ENCODE measurements around the gene ISOC1.
A peak's percentile ranks its signal among the peaks of the same experiment; 100 is the strongest.

Gene ISOC1

GRCh38 chr5:129078247-129078646 lies 16.3 kb upstream of the ISOC1 start:
- peaks cover 2% of the 10 kb centered on the region for H3K27me3 Mint-ChIP-seq
- H3K36me3 Mint-ChIP-seq = no peaks in the 10 kb centered on the region
- no peak overlapping the region for H3K4me3 Mint-ChIP-seq
- no peaks in the 10 kb centered on the region for H3K4me1 Mint-ChIP-seq
- H3K9me3 Mint-ChIP-seq = no peaks in the 10 kb centered on the region
- H3K27ac Mint-ChIP-seq = no peak overlapping the region

- Mint-ChIP-seq H3K27me3 (peaks cover 2% of the 10 kb centered on the region), H3K4me1 (no peaks in the 10 kb centered on the region), H3K4me3 (no peak overlapping the region), H3K9me3 (no peaks in the 10 kb centered on the region), H3K36me3 (no peaks in the 10 kb centered on the region), H3K27ac (no peak overlapping the region)
These were observed 15.9 kb upstream of the ISOC1 start for GRCh38 chr5:129078660-129079059.

GRCh38 chr5:129079496-129079895 lies 15.1 kb upstream of the ISOC1 start:
- Mint-ChIP-seq H3K36me3 (no peaks in the 10 kb centered on the region), H3K27ac (no peak overlapping the region), H3K4me3 (no peak overlapping the region), H3K9me3 (no peaks in the 10 kb centered on the region), H3K27me3 (peaks cover 2% of the 10 kb centered on the region), H3K4me1 (no peaks in the 10 kb centered on the region)

GRCh38 chr5:129080766-129081165 lies 13.8 kb upstream of the ISOC1 start:
- no peak overlapping the region for H3K27ac Mint-ChIP-seq
- H3K4me1 Mint-ChIP-seq = no peaks in the 10 kb centered on the region
- H3K4me3 Mint-ChIP-seq = no peak overlapping the region
- H3K9me3 Mint-ChIP-seq = no peaks in the 10 kb centered on the region
- no peaks in the 10 kb centered on the region for H3K36me3 Mint-ChIP-seq
- H3K27me3 Mint-ChIP-seq = peaks cover 4% of the 10 kb centered on the region

- Mint-ChIP-seq H3K36me3 (no peaks in the 10 kb centered on the region), H3K4me3 (no peak overlapping the region), H3K4me1 (no peaks in the 10 kb centered on the region), H3K27me3 (peaks cover 6% of the 10 kb centered on the region), H3K9me3 (no peaks in the 10 kb centered on the region), H3K27ac (no peak overlapping the region)
These were observed 12.1 kb upstream of the ISOC1 start for GRCh38 chr5:129082225-129083136.

- no peak overlapping the region for H3K27ac Mint-ChIP-seq
- H3K36me3 Mint-ChIP-seq = no peaks in the 10 kb centered on the region
- peak overlapping the region; percentile 88 for H3K4me3 Mint-ChIP-seq
- peaks cover 2% of the 10 kb centered on the region for H3K27me3 Mint-ChIP-seq
- no peaks in the 10 kb centered on the region for H3K9me3 Mint-ChIP-seq
- H3K4me1 Mint-ChIP-seq = peaks cover 37% of the 10 kb centered on the region
These were observed 663 bp downstream of the ISOC1 start for GRCh38 chr5:129094924-129095899.

- Mint-ChIP-seq H3K27ac (no peak overlapping the region), H3K36me3 (no peaks in the 10 kb centered on the region), H3K27me3 (peaks cover 2% of the 10 kb centered on the region), H3K9me3 (no peaks in the 10 kb centered on the region), H3K4me1 (peaks cover 40% of the 10 kb centered on the region), H3K4me3 (peak overlapping the region; percentile 23)
These were observed 1.9 kb downstream of the ISOC1 start for GRCh38 chr5:129096382-129096991.

GRCh38 chr5:129097498-129098296 lies 3.1 kb downstream of the ISOC1 start:
- H3K27me3 Mint-ChIP-seq = no peaks in the 10 kb centered on the region
- no peaks in the 10 kb centered on the region for H3K36me3 Mint-ChIP-seq
- H3K27ac Mint-ChIP-seq = no peak overlapping the region
- H3K4me1 Mint-ChIP-seq = peaks cover 52% of the 10 kb centered on the region
- H3K9me3 Mint-ChIP-seq = no peaks in the 10 kb centered on the region
- H3K4me3 Mint-ChIP-seq = no peak overlapping the region

- H3K27me3 Mint-ChIP-seq = no peaks in the 10 kb centered on the region
- H3K27ac Mint-ChIP-seq = no peak overlapping the region
- no peaks in the 10 kb centered on the region for H3K9me3 Mint-ChIP-seq
- peaks cover 53% of the 10 kb centered on the region for H3K4me1 Mint-ChIP-seq
- H3K4me3 Mint-ChIP-seq = no peak overlapping the region
- H3K36me3 Mint-ChIP-seq = no peaks in the 10 kb centered on the region
These were observed 4.1 kb downstream of the ISOC1 start for GRCh38 chr5:129098488-129099183.

GRCh38 chr5:129099184-129099569 lies 4.6 kb downstream of the ISOC1 start:
- Mint-ChIP-seq H3K36me3 (no peaks in the 10 kb centered on the region), H3K9me3 (no peaks in the 10 kb centered on the region), H3K27ac (no peak overlapping the region), H3K27me3 (no peaks in the 10 kb centered on the region), H3K4me3 (no peak overlapping the region), H3K4me1 (peaks cover 53% of the 10 kb centered on the region)

- no peak overlapping the region for H3K4me3 Mint-ChIP-seq
- H3K27me3 Mint-ChIP-seq = no peaks in the 10 kb centered on the region
- H3K27ac Mint-ChIP-seq = no peak overlapping the region
- peaks cover 36% of the 10 kb centered on the region for H3K4me1 Mint-ChIP-seq
- no peaks in the 10 kb centered on the region for H3K9me3 Mint-ChIP-seq
- H3K36me3 Mint-ChIP-seq = peaks cover 6% of the 10 kb centered on the region
These were observed 7.2 kb downstream of the ISOC1 start for GRCh38 chr5:129101794-129102193.

GRCh38 chr5:129103397-129103796 lies 8.8 kb downstream of the ISOC1 start:
- Mint-ChIP-seq H3K27ac (no peak overlapping the region), H3K4me1 (peaks cover 24% of the 10 kb centered on the region), H3K9me3 (no peaks in the 10 kb centered on the region), H3K36me3 (peaks cover 9% of the 10 kb centered on the region), H3K27me3 (no peaks in the 10 kb centered on the region), H3K4me3 (no peak overlapping the region)

GRCh38 chr5:129104915-129105455 lies 10.4 kb downstream of the ISOC1 start:
- no peaks in the 10 kb centered on the region for H3K27me3 Mint-ChIP-seq
- H3K4me3 Mint-ChIP-seq = no peak overlapping the region
- H3K4me1 Mint-ChIP-seq = peaks cover 16% of the 10 kb centered on the region
- H3K27ac Mint-ChIP-seq = no peak overlapping the region
- no peaks in the 10 kb centered on the region for H3K9me3 Mint-ChIP-seq
- H3K36me3 Mint-ChIP-seq = peaks cover 15% of the 10 kb centered on the region

- Mint-ChIP-seq H3K36me3 (peaks cover 17% of the 10 kb centered on the region), H3K4me1 (peaks cover 2% of the 10 kb centered on the region), H3K9me3 (no peaks in the 10 kb centered on the region), H3K27me3 (no peaks in the 10 kb centered on the region), H3K4me3 (no peak overlapping the region), H3K27ac (no peak overlapping the region)
These were observed 13.1 kb downstream of the ISOC1 start for GRCh38 chr5:129107637-129108036.
